GM12864 (cell line): ENCODE data around the gene CDA.

ENCODE experiments used
- DNase-seq: peaks from one replicate; pipeline ENCODE4 v3.0.0-alpha.2; 2011; ENCODE audit warnings: low read depth
- H3K4me3 ChIP-seq: 2 replicates; pipeline ENCODE4 v1.5.1; 2011; ENCODE audit warnings: mild to moderate bottlenecking, low read depth, low read length, control low read depth
- TF ChIP-seq, protein P1 (sequence below): IDR thresholded peaks from 2 replicates; pipeline ENCODE4 v1.5.1; 2011; ENCODE audit warnings: low read depth, mild to moderate bottlenecking, moderate library complexity, low read length, control low read depth, inconsistent platforms; ENCODE audit errors: missing control alignments

CDA gene

DNA sequence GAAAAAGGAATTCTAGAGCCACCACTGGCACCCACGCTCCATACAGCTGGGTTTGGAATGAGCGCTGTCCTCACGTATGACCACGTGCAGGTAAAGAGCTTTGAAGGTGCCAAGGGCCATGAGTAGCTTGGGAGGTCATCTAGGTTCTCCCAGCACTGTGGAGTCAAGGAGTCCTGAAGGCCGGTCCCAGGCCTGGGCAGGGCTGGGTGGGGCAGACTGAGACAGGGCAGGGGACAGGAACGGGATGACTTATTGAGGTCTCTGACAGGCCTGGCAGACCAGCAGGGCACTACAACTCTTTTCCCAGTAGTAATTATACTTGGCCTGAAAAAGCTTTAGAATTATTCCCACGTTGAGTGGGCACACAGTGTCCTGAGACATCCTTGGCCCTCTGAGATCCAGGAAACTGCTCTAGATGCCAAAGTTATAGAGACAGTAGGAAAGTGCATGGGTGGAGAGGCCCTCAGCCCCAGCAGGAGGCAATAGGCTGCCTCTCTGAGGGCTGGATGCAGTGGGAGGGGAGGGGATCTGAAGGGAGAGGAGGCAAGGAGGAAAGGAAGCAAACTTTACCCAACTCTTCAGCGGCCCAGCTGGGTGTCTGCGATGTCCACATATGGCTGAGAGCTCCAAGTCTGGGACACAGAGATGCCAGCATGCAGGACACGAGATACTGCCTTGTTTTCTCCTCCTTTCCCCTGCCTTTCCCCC lies 1.8 kb upstream of the CDA start:
- TF ChIP-seq, protein P1, sequence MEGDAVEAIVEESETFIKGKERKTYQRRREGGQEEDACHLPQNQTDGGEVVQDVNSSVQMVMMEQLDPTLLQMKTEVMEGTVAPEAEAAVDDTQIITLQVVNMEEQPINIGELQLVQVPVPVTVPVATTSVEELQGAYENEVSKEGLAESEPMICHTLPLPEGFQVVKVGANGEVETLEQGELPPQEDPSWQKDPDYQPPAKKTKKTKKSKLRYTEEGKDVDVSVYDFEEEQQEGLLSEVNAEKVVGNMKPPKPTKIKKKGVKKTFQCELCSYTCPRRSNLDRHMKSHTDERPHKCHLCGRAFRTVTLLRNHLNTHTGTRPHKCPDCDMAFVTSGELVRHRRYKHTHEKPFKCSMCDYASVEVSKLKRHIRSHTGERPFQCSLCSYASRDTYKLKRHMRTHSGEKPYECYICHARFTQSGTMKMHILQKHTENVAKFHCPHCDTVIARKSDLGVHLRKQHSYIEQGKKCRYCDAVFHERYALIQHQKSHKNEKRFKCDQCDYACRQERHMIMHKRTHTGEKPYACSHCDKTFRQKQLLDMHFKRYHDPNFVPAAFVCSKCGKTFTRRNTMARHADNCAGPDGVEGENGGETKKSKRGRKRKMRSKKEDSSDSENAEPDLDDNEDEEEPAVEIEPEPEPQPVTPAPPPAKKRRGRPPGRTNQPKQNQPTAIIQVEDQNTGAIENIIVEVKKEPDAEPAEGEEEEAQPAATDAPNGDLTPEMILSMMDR, result no peak
- H3K4me3 ChIP-seq, result no peak overlapping the region
- DNase-seq, result no peak

DNA sequence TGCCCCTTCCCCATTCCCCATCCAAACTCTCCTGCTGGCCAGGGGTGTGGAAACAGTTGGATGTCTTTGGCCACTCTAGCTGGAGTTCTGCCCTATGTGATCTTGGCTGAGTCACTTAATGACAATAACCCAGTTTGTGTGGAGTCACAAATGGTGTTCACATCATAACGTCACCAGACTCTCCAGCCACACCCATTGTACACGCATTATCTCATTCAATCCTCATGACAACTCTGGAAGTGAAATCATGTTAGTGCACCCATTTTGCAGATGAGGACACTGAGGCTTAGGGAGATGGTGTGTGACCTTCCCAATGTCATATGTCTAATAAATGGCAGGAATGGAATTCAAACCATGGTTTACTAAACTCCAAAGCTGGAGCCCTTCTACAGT lies 1.2 kb upstream of the CDA start:
- H3K4me3 ChIP-seq, result no peak overlapping the region
- TF ChIP-seq, protein P1, result no peak
- no peak for DNase-seq

DNA sequence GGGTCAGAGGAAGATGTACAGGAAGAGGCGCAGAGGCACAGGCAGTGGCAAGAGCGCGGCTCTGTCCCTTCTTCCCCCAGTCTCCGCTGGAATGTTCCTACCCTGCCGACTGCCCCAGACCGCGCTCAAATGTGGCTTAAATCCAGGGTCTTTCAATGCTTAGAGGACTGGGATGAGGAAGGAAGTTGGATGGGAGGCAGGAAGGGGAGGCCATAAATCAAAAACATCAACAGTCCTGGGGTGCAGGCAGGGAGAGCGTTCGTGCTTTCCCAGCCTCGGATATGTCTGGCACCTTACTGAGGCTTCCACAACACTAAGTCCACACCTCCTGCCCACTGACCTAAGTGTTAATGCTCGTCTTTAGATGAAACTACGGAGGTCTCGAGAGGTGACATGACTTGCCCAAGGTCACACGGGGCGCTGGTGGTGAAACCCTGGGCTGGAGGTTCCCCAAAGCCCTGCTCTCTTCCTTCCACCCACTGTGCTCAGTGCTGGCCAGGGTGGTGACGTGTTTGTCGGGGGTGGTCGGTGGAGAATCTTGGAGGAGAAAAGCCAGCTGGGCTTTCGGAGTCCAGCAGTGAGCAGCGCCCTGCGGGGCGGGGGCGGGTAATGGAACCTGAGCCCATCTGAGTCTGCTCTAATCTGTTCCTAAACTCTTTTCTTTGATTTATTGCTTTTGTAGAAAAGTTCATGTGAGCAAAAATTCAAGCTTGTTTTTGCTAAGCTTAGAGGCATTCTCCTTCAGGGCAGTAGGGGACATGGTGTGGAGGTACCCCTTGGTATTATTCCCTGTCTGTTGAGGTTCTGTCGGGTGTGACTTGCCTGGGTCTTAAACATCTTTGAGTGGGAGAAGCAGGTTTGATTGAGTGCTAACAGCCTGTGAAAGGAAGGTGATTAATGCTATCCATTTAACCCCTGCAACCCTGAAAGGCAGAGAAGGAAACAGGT lies 708 bp downstream of the CDA start:
- no peak for DNase-seq
- TF ChIP-seq, protein P1, result no peak

DNA sequence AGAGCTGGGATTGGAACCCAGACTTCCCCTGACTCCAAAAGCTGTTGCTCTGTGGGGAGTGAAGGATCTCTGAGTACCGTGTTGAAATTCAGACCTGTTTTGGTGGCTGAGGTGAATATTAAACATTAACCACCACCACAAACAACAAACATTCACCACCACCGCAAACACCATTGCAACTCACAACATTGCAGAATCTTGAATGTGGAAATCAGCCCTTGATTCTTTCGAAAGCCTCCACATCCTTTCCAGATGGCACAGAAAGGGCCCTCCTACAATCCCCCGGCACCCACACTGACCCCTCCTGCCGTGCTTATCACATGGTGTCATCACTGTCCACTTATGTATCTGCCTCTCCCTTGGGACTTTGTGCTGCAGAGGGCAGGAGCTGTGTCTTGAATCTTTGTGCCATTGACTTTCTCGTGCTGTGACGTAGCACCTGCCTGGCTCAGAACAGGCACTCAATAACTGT lies 1.4 kb downstream of the CDA start:
- no peak for DNase-seq
- no peak overlapping the region for H3K4me3 ChIP-seq
- TF ChIP-seq, protein P1, result no peak

More for the DNA sequence above, 708 bp downstream of the CDA start:
- H3K4me3 ChIP-seq, result no peak overlapping the region

DNA sequence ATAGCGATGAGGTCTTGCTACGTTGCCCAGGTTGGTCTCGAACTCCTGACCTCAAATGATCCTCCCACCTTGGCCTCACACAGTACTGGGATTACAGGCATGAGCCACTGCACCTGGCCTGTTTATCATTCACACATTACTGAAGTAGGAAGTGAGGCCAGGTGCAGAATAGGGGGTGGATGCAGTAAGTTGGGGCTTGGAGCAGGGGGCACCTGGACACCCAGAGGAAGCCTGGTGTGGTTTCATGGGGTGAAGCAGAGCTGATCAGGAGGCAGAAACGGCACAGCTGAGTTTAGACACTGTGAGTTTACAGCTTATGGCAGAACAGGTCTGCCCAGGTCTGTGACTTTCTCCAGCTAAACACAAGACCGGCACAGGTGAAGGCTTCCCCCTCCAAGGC lies 4.9 kb downstream of the CDA start:
- TF ChIP-seq, protein P1, result no peak
- no peak overlapping the region for H3K4me3 ChIP-seq
- no peak for DNase-seq

DNA sequence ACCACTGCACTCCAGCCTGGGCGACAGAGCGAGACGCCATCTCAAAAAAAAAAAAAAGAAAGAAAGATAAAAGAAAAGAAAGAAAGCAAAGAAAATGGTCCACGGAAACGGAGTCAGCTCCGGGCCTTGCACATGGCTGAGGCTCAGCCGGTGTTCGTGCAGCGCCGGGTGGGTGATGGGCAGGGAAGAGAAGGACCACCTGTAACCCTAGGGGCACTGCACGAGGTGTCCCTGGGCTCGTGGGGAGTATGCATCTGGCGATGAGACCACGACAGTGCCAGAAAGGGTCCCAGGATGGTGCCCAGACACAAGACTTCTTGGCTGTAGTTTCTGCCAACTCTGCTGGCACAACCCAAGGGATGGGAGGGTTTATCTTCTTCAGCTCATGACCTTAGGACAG lies 5.8 kb downstream of the CDA start:
- H3K4me3 ChIP-seq, result no peak overlapping the region
- TF ChIP-seq, protein P1, result no peak
- no peak for DNase-seq
